KBM-7 (cell line): ENCODE data around the gene CRKL.
"Not testable (repeated sequence)": the region's sequence is repeated elsewhere in the genome, so short reads cannot be mapped to it uniquely, and the experiment has no call there.

Source experiments
- DNase-seq: peaks from one replicate; pipeline ENCODE4 v3.0.0-alpha.2; 2015
- in situ Hi-C: fragments of 300-500 bp; cut with MboI; formaldehyde crosslinking; loops from 2 replicates; pipeline ENCODE4 v1.14.3; 2020; ENCODE audit warnings: low sequenced_read_pairs, low pct_unique_long_range_greater_than_20kb, mixed read lengths

Gene CRKL

GRCh38 chr22:20928573-20928967, 11.4 kb downstream of the CRKL start:
- no peak for DNase-seq
- in situ Hi-C loops, result no loop called here

- in situ Hi-C loops, result no loop called here
These were observed 12.8 kb downstream of the CRKL start for GRCh38 chr22:20930004-20930403.

DNA sequence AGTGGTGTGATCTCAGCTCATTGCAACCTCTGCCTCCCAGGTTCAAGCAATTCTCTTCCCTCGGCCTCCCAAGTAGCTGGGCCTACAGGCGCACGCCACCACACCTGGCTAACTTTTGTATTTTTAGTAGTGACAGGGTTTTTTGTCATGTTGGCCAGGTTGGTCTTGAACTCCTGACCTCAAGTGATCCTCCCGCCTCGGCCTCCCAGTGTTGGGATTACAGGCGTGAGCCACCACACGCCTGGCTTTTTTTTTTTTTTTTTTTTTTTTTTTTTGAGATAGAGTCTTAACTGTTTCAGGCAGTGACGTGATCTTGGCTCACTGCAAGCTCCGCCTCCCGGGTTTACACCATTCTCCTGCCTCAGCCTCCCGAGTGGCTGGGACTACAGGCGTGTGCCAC, 13.2 kb downstream of the CRKL start:
- DNase-seq, in situ Hi-C loops: not testable (repeated sequence)

More at GRCh38 chr22:20930004-20930403, 12.8 kb downstream of the CRKL start:
- DNase-seq, result no peak

DNA sequence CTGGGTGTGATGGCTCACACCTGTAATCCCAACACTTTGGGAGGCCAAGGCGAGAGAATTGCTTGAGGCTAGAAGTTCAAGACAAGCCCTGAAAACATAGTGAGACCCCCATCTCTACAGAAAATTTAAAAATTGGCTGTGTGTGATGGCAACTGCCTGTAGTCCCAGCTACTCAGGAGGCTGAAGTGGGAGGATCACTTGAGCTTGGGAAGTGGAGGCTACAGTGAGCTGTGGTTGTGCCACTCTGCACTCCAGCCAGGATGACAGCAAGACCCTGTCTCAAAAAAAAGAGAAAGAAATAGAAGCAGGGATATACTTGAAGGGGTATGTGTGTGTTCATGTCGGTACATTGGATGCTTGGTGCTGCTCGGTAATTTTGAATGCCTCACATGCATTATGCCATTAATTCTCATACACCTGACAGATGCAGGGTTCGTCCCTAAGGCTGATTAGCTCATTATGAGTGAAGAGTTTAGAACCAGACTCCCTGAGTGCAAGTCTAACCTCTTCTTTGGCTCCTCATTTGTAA, 14.0 kb downstream of the CRKL start:
- DNase-seq, result no peak
- in situ Hi-C loops, result no loop called here

GRCh38 chr22:20933910-20934309, 16.7 kb downstream of the CRKL start:
- in situ Hi-C loops, result no loop called here
- DNase-seq, result no peak

DNA sequence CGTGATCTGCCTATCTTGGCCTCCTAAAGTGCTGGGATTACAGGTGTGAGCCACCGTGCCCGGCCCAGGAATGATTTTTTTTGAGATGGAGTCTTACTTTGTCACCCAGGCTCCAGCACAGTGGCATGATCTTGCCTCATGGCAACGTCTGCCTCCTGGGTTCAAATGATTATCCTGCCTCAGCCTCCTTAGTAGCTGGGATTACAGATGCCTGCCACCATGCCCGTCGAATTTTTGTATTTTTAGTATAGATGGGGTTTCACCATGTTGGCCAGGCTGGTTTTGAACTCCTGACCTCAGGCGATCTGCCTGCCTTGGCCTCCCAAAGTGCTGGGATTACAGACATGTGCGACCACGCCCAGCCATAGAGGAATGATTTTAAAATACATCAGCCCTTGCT, 17.8 kb downstream of the CRKL start:
- DNase-seq, in situ Hi-C loops: not testable (repeated sequence)

GRCh38 chr22:20935780-20936539, 18.8 kb downstream of the CRKL start:
- in situ Hi-C loops, DNase-seq: not testable (repeated sequence)

GRCh38 chr22:20937031-20937793, 20.0 kb downstream of the CRKL start:
- in situ Hi-C loops, result no loop called here
- no peak for DNase-seq

DNA sequence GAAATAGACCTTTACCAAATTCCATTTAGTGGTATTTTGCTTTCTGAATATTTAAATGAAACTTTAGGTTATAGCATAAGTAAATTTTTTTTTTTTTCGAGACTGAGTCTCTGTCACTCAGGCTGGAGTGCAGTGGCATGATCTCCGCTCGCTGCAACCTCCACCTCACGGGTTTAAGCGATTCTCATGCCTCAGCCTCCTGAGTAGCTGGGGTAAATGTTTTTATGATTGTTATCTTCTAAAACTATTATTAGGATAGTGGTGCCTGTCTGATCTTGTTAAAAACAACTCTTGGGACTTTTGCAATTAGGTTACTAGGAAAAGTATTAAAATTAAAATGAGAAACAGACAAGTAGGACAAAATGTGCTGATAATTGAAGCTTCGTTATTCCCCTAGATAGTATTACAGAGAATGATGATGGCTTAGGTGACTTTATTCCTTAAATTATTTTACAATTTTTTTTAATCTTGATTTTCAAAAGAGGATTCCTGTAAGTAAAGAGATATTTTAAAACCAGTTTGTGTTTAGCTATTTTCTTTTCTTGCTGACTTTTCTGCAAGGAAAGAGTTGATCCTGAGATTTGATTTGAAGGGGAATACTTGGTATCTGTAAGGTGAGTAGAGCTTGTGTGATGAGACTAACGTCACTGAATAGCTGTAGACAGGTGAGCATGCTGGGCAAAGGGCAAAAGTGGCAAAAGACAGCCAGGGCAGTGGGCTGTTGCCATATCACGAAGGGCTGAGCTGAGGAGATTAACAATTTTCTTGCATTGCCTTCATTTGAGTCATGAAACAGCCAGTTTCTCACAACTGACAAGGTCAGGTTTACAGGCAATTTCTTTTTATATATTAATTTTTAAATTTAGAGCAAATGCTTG, 20.8 kb downstream of the CRKL start:
- in situ Hi-C loops, result no loop called here

GRCh38 chr22:20939457-20940185, 22.4 kb downstream of the CRKL start:
- DNase-seq, in situ Hi-C loops: not testable (repeated sequence)

More for the DNA sequence above, 20.8 kb downstream of the CRKL start:
- DNase-seq, result no peak

DNA sequence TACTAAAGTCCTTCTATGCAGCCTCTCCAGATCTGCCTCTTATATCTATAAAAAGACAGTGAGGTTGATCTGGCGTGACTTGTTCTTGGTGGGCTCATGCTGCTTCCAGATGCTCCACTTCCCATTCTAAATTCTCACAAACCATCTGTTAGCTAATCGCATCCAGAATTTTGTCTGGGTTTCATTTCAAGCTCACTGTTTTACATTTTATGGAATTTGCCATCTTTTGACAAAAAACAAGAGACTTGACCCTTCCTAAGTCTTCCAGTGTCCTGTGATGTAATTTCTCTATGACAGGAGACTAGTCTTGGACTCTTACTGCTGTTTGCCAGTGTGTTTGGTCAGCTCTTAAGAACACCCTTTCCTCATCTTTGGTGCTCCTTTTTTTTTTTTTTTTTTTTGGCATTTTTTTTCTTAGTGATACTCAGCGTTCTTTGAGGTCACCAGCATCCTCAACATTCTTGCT, 23.0 kb downstream of the CRKL start:
- in situ Hi-C loops, result no loop called here
- DNase-seq, result no peak

DNA sequence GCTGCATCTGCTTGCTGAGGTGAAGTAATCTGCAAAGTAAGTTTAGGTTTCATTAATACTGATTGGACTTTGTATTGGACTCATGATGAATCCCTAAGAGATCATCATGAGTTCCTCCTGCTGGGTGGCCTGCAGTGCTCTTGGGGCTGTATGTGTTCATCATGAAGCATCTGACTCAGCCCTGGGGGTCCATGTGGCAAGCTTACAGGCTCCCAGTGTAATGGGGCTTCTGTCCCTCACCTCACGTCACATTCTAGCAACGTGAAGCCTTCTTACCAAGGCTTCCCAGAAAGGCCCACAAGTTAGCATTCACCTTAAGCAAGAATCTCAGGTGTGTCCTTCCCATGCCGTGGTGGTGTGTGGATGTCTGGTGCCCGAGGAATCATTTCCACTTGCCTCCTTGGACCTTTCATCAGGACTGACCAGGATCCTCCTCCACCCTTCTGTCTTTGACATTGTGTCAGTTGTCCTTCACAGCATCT, 23.7 kb downstream of the CRKL start:
- in situ Hi-C loops, result no loop called here
- DNase-seq, result no peak

DNA sequence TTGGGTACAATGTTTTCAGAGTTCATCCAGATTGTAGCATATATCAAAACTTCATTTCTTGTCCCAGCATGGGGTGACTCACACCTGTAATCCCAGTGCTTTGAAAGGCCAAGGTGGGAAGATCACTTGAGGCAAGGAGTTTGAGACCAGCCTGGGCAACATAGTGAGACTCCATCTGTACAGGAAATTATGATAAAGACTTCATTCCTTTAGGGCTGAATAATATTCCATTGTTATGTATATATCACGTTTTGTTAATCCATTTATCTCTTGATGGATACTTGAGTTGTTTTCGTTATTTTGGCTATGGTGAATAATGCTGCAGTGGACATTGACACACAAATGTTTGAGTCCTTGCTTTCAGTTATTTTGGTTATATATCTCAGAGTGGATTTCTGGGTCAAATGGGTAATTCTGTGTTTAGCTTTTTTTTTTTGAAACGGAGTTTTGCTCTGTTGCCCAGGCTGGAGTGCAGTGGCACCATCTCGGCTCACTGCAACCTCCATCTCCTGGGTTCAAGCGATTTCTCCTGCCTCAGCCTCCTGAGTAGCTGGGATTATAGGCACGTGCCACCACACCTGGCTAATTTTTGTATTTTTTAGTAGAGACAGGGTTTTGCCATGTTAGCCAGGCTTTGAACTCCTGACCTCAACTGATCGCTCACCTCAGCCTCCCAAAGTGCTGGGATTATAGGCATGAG, 25.1 kb downstream of the CRKL start:
- in situ Hi-C loops, DNase-seq: not testable (repeated sequence)

- in situ Hi-C loops, result no loop called here
- DNase-seq, result no peak
These were observed 26.1 kb downstream of the CRKL start for GRCh38 chr22:20943104-20943933.

DNA sequence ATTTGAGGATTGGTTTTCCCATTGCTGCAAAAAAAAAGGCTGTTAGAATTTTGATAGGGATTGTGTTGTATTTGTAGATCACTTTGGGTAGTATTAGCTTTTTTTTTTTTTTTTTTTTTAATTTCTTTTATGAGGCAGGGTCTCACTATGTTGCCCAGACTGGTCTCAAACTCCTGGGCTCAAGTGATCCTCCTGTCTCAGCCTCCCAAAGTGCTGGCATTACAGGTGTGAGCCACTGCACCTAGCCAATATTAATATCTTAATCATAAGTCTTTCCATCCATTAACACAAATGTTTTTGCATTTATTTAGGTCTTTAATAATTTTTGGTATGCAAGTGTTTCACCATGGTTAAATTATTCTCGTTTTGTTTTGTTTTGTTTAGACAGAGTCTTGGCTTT, 26.8 kb downstream of the CRKL start:
- in situ Hi-C loops, result no loop called here
- no peak for DNase-seq

GRCh38 chr22:20945578-20945934, 28.3 kb downstream of the CRKL start:
- in situ Hi-C loops, result no loop called here
- DNase-seq, result no peak
